NB4 (cell line): ENCODE data around the gene CFHR1.

Experiments
- MYC ChIP-seq: IDR thresholded peaks from 2 replicates; pipeline ENCODE4 v1.6.1; 2011; ENCODE audit warnings: low read depth, low read length
- POLR2A ChIP-seq: IDR thresholded peaks from 2 replicates; pipeline ENCODE4 v1.6.1; 2011; ENCODE audit warnings: mild to moderate bottlenecking; ENCODE audit not compliant: insufficient read length; ENCODE audit errors: extremely low read depth
- TF ChIP-seq, protein P1 (sequence below): IDR thresholded peaks from one replicate; pipeline ENCODE4 v1.5.1; 2012; ENCODE audit warnings: low read depth, low read length
- TF ChIP-seq, protein P2 (sequence below): IDR thresholded peaks from 2 replicates; pipeline ENCODE4 v1.6.1; 2011; ENCODE audit warnings: low read depth, low read length

DNA sequence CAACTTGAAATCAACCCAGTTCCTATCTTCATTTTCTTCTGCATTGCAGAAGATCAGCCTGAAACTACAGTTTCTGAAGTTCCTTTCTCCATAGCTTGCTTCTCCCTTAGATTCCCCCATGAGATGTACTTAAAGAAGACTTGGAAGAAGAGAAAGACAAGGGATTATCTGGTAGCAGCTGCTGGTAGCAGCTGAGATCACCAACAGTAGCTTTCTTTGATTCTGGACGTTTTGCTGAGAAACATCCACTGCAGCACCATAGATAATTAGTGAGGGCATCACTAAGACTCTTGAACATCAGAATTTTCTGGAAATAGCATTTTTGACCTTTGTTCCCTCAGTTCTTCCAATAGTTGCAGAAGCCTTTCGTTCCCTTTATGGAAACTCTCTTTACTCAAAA is 45.4 kb upstream of the CFHR1 start:
- TF ChIP-seq, protein P1, sequence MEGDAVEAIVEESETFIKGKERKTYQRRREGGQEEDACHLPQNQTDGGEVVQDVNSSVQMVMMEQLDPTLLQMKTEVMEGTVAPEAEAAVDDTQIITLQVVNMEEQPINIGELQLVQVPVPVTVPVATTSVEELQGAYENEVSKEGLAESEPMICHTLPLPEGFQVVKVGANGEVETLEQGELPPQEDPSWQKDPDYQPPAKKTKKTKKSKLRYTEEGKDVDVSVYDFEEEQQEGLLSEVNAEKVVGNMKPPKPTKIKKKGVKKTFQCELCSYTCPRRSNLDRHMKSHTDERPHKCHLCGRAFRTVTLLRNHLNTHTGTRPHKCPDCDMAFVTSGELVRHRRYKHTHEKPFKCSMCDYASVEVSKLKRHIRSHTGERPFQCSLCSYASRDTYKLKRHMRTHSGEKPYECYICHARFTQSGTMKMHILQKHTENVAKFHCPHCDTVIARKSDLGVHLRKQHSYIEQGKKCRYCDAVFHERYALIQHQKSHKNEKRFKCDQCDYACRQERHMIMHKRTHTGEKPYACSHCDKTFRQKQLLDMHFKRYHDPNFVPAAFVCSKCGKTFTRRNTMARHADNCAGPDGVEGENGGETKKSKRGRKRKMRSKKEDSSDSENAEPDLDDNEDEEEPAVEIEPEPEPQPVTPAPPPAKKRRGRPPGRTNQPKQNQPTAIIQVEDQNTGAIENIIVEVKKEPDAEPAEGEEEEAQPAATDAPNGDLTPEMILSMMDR = no peak
- TF ChIP-seq POLR2A (no peak), MYC (no peak)
- TF ChIP-seq, protein P2, sequence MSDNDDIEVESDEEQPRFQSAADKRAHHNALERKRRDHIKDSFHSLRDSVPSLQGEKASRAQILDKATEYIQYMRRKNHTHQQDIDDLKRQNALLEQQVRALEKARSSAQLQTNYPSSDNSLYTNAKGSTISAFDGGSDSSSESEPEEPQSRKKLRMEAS = no peak
